Activated CD8-positive, alpha-beta T cell treated with anti-CD3 and anti-CD28 coated beads for 36 hours (primary cell): Measurements from ENCODE around the gene EMP1. TPM values are rescaled to one million over a fixed set of nuclear protein-coding genes. Genes with fewer than 3 reads are reported as not detected.

Experiments
- ATAC-seq: fragments of 200-7000 bp; cut with Tn5 transposase; one replicate; pipeline ENCODE4 v1.10.0; 2021; ENCODE audit warnings: mild to moderate bottlenecking, moderate library complexity
- CTCF ChIA-PET: fragments of 350-600 bp; sonication (Branson Sonifier 250); formaldehyde crosslinking; loops from one replicate; lab custom pipeline; 2021; ENCODE audit warnings: antibody characterized with exemption; lab: Charles Lee
- POLR2A ChIA-PET: fragments of 350-600 bp; sonication (Branson Sonifier 250); formaldehyde crosslinking; loops from one replicate; lab custom pipeline; 2021; ENCODE audit warnings: antibody characterized with exemption; lab: Charles Lee
- DNase-seq: peaks from one replicate; pipeline ENCODE4 v3.0.0-alpha.2; 2020
- H3K27ac Mint-ChIP-seq: one replicate; pipeline ENCODE4 v1.8.0; 2021; ENCODE audit warnings: mild to moderate bottlenecking, mixed read lengths
- H3K27me3 Mint-ChIP-seq: one replicate; pipeline ENCODE4 v1.8.0; 2021; ENCODE audit warnings: mixed read lengths
- H3K36me3 Mint-ChIP-seq: one replicate; pipeline ENCODE4 v1.8.0; 2021; ENCODE audit warnings: low read depth, mixed read lengths
- H3K4me1 Mint-ChIP-seq: one replicate; pipeline ENCODE4 v1.8.0; 2021; ENCODE audit warnings: low read depth, mixed read lengths
- H3K4me3 Mint-ChIP-seq: one replicate; pipeline ENCODE4 v1.8.0; 2021; ENCODE audit warnings: mild to moderate bottlenecking, moderate library complexity, mixed read lengths
- H3K9me3 Mint-ChIP-seq: one replicate; pipeline ENCODE4 v1.8.0; 2021; ENCODE audit warnings: mixed read lengths
- CTCF ChIP-seq: fragments of 200-600 bp; IDR thresholded peaks from one replicate; pipeline ENCODE4 v1.8.0; 2022; ENCODE audit warnings: antibody characterized with exemption, mild to moderate bottlenecking
- intact Hi-C: fragments of 100-400 bp; cut with micrococcal nuclease; formaldehyde crosslinking; loops from one replicate; pipeline ENCODE4 v1.10.0; 2022
- total RNA-seq, 2 experiments: library from RNA; stranded (reverse); gene quantifications; one replicate each; pipeline ENCODE4 v1.2.3, GENCODE V29; 2021

Gene EMP1
- total RNA-seq, 2 experiments from 2014 or later = 3.1 to 3.6 TPM

DNA sequence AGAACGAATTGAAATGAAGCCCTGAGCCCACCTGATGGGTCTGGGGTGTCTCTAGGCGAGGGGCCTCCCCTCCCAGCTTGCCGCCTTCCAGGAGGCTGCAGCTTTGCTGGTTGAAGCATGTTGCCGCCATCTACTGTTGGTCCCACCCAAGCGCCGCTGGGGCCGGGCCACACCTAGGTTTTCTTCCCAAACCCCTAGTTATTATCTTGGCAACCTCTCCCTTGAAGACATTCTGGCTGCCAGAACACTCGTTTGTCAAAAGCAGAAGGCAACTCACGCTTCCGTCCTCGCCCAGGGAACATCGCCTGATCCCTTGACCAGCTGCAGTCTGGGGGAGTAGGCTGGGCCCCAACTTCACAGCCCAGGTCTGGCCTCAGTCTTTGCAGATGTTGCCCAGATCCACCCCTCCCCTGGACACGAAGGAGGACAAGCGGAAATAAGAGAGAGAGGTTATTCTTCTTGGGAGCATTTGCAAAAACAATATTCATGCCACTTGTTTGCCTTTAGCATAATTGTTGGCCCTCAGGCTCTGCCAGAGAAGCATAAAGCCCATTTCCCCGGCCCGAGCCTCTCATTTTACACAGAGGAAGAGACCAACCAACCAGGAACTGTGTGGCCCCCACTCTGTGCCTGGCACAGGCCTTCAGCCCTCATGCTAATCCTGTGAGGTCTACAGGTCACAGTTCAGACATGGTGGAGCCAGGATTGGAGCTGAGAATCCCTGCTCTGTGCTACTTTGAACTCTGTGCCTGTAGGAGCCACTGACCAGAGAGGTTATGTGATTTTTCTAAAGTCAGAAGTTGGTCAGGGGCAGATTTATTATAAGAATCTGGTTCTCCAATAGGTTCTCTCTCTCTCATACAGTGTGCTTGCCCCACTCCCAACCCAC lies 6.8 kb downstream of the EMP1 start:
- POLR2A ChIA-PET = no interaction called here
- Mint-ChIP-seq H3K4me1 (peaks cover 20% of the 10 kb centered on the region), H3K27me3 (peaks cover 6% of the 10 kb centered on the region), H3K9me3 (no peaks in the 10 kb centered on the region), H3K36me3 (no peaks in the 10 kb centered on the region), H3K4me3 (no peak overlapping the region), H3K27ac (no peak overlapping the region)
- TF ChIP-seq CTCF = no peak
- peak; percentile 31 for DNase-seq
- intact Hi-C loops = loop anchor here (5.0 kb wide), 1 partner anchor 36 kb away; no protein-coding TSS in a partner anchor
- CTCF ChIA-PET = interaction anchor here (1.0 to 3.7 kb wide), 4 partner anchors 8 to 287 kb away, joined by 3 to 32 read pairs (median 7); no protein-coding TSS in a partner anchor
- no peak for ATAC-seq

- Mint-ChIP-seq H3K27ac (no peak overlapping the region), H3K9me3 (no peaks in the 10 kb centered on the region), H3K4me1 (peaks cover 24% of the 10 kb centered on the region), H3K4me3 (no peak overlapping the region), H3K36me3 (no peaks in the 10 kb centered on the region), H3K27me3 (peaks cover 9% of the 10 kb centered on the region)
- DNase-seq (no peak), ATAC-seq (no peak)
- intact Hi-C loops = loop anchor here (5.0 kb wide), 1 partner anchor 37 kb away; no protein-coding TSS in a partner anchor
- POLR2A ChIA-PET = interaction anchor here (2.0 kb wide), 1 partner anchor 102 kb away, joined by 8 read pairs; no protein-coding TSS in a partner anchor
- CTCF ChIA-PET = interaction anchor here (1.6 kb wide), 1 partner anchor 10 kb away, joined by 3 read pairs; no protein-coding TSS in a partner anchor
- no peak for TF ChIP-seq CTCF
These were observed 7.9 kb downstream of the EMP1 start for GRCh38 chr12:13204428-13204827.

GRCh38 chr12:13205809-13206559 lies 9.5 kb downstream of the EMP1 start:
- CTCF ChIA-PET = interaction anchor here (1.2 to 7.9 kb wide), 4 partner anchors 8 to 205 kb away, joined by 3 to 150 read pairs (median 8); partner anchors contain the start of gene GSG1
- Mint-ChIP-seq H3K4me1 (peaks cover 27% of the 10 kb centered on the region), H3K27ac (peak overlapping the region; percentile 61), H3K27me3 (peaks cover 5% of the 10 kb centered on the region), H3K36me3 (no peaks in the 10 kb centered on the region), H3K9me3 (no peaks in the 10 kb centered on the region), H3K4me3 (no peak overlapping the region)
- intact Hi-C loops = no loop called here
- no peak for TF ChIP-seq CTCF
- peak; percentile 63 for ATAC-seq
- DNase-seq = peak; percentile 64
- POLR2A ChIA-PET = interaction anchor here (2.0 kb wide), 1 partner anchor 103 kb away, joined by 8 read pairs; no protein-coding TSS in a partner anchor

GRCh38 chr12:13206560-13206897 lies 10.0 kb downstream of the EMP1 start:
- no peak overlapping the region for H3K4me3 Mint-ChIP-seq
- CTCF ChIA-PET = interaction anchor here (1.2 to 7.9 kb wide), 4 partner anchors 49 to 292 kb away, joined by 3 to 150 read pairs (median 54); partner anchors contain the start of gene GSG1
- intact Hi-C loops = no loop called here

More at GRCh38 chr12:13206560-13206897, 10.0 kb downstream of the EMP1 start:
- DNase-seq = no peak
- Mint-ChIP-seq H3K9me3 (no peaks in the 10 kb centered on the region), H3K27me3 (peaks cover 5% of the 10 kb centered on the region), H3K4me1 (peaks cover 30% of the 10 kb centered on the region), H3K36me3 (no peaks in the 10 kb centered on the region), H3K27ac (peak overlapping the region; percentile 61)
- no peak for ATAC-seq
- POLR2A ChIA-PET = no interaction called here
- TF ChIP-seq CTCF = no peak
